H1 (cell line): ENCODE data around the gene TCAIM. TPM values are rescaled to one million over a fixed set of nuclear protein-coding genes. Genes with fewer than 3 reads are reported as not detected.

Experiments
- CTCF ChIA-PET: fragments of 300-600 bp; sonication (Branson Sonifier 250); formaldehyde crosslinking; loops from one replicate; lab custom pipeline; 2021; ENCODE audit not compliant: partially characterized antibody; lab: Charles Lee
- POLR2A ChIA-PET: fragments of 300-600 bp; sonication (Branson Sonifier 250); formaldehyde crosslinking; loops from one replicate; lab custom pipeline; 2021; ENCODE audit warnings: inconsistent platforms; ENCODE audit not compliant: partially characterized antibody; lab: Charles Lee
- DNase-seq, 2 experiments: peaks; one replicate each; pipeline versions ENCODE4 v3.0.0 to v3.0.0-alpha.2; 2010 to 2022; ENCODE audit warnings: low spot score in 2 of 2, low read depth in 1 of 2, mixed read lengths in 1 of 2
- FAIRE-seq: peaks from 2 replicates; lab custom pipeline; 2011; peaks lifted over from hg19 to GRCh38; lab: Jason Lieb, UNC
- H2AFZ ChIP-seq: 2 replicates; pipeline ENCODE4 v1.8.1; 2012; ENCODE audit warnings: low read length, inconsistent platforms
- H2AK5ac ChIP-seq: 2 replicates; pipeline ENCODE4 v1.6.1; 2013; ENCODE audit warnings: low read depth, low read length
- H2BK120ac ChIP-seq: replicated peaks from 2 replicates; pipeline ENCODE3; 2013; ENCODE audit warnings: low read depth, low read length, inconsistent platforms
- H2BK12ac ChIP-seq: 2 replicates; pipeline ENCODE4 v1.6.1; 2013; ENCODE audit warnings: low read depth, low read length
- H2BK15ac ChIP-seq: 2 replicates; pipeline ENCODE4 v1.6.1; 2013; ENCODE audit warnings: low read length
- H2BK20ac ChIP-seq: 2 replicates; pipeline ENCODE4 v1.6.1; 2013; ENCODE audit warnings: low read length
- H2BK5ac ChIP-seq: 2 replicates; pipeline ENCODE4 v1.6.1; 2013; ENCODE audit warnings: low read depth, low read length
- H3K14ac ChIP-seq: 2 replicates; pipeline ENCODE4 v1.6.1; 2013; ENCODE audit warnings: inconsistent platforms; ENCODE audit not compliant: insufficient read length
- H3K18ac ChIP-seq: 2 replicates; pipeline ENCODE4 v1.6.1; 2013; ENCODE audit warnings: low read length; ENCODE audit errors: extremely low read depth
- H3K23ac ChIP-seq: 2 replicates; pipeline ENCODE4 v1.6.1; 2013; ENCODE audit warnings: inconsistent platforms; ENCODE audit not compliant: insufficient read length
- H3K23me2 ChIP-seq: 2 replicates; pipeline ENCODE4 v1.6.1; 2013; ENCODE audit warnings: low read depth, low read length
- H3K27ac ChIP-seq: 2 replicates; pipeline ENCODE4 v1.6.1; 2011; ENCODE audit warnings: low read depth, low read length, inconsistent platforms
- H3K27me3 ChIP-seq, 4 experiments: replicated peaks in 1 of 4; 1 replicate in 1 of 4; 2 replicates in 3 of 4; pipeline versions ENCODE4 v1.6.1 to v1.8.1; 2011 to 2013; ENCODE audit warnings: low read length in 3 of 4, mild to moderate bottlenecking in 3 of 4, inconsistent platforms in 2 of 4, mixed read lengths in 2 of 4, moderate library complexity in 1 of 4; ENCODE audit not compliant: control insufficient read depth in 3 of 4, insufficient read depth in 3 of 4; ENCODE audit errors: extremely low read depth in 1 of 4
- H3K36me3 ChIP-seq, 4 experiments: 2 replicates each; pipeline versions ENCODE4 v1.6.1 to v1.8.1; 2011 to 2013; ENCODE audit warnings: mild to moderate bottlenecking in 4 of 4, low read length in 3 of 4, moderate library complexity in 2 of 4, control low read depth in 1 of 4, inconsistent platforms in 1 of 4; ENCODE audit not compliant: insufficient read depth in 4 of 4, control insufficient read depth in 2 of 4
- H3K4ac ChIP-seq: replicated peaks from 2 replicates; pipeline ENCODE3; 2013; ENCODE audit warnings: low read length, low read depth, mixed read lengths, inconsistent platforms; ENCODE audit not compliant: insufficient read length
- H3K4me1 ChIP-seq, 4 experiments: replicated peaks in 1 of 4; 1 replicate in 1 of 4; 2 replicates in 3 of 4; pipeline versions ENCODE4 v1.6.1 to v1.8.1; 2011 to 2013; ENCODE audit warnings: low read length in 3 of 4, inconsistent platforms in 2 of 4, mixed read lengths in 1 of 4; ENCODE audit not compliant: insufficient read depth in 4 of 4, control insufficient read depth in 3 of 4
- H3K4me2 ChIP-seq, 2 experiments: 2 replicates each; pipeline versions ENCODE4 v1.6.1 to v1.8.1; 2011 to 2013; ENCODE audit warnings: low read depth in 2 of 2, low read length in 2 of 2, control low read depth in 1 of 2, inconsistent platforms in 1 of 2, mild to moderate bottlenecking in 1 of 2; ENCODE audit not compliant: insufficient read depth in 1 of 2
- H3K4me3 ChIP-seq, 4 experiments: fragments of 200-600, 300-600 bp in 1 of 4; sonication (generic), shearing (Covaris generic), sonication (Bioruptor Twin) in 1 of 4; 2 replicates each; pipeline versions ENCODE4 v1.5.1 to v1.8.1; 2011 to 2016; ENCODE audit warnings: low read length in 4 of 4, low read depth in 3 of 4, control low read depth in 2 of 4, inconsistent platforms in 2 of 4, mild to moderate bottlenecking in 2 of 4, mixed read lengths in 1 of 4, moderate library complexity in 1 of 4; ENCODE audit not compliant: insufficient read depth in 2 of 4; ENCODE audit errors: extremely low read depth in 1 of 4
- H3K56ac ChIP-seq: replicated peaks from 2 replicates; pipeline ENCODE3; 2013; ENCODE audit warnings: low read depth, mild to moderate bottlenecking, mixed read lengths, low read length, inconsistent platforms; ENCODE audit not compliant: insufficient read length
- H3K79me1 ChIP-seq: 2 replicates; pipeline ENCODE4 v1.6.1; 2013; ENCODE audit warnings: low read depth, low read length, control low read depth
- H3K79me2 ChIP-seq, 2 experiments: 2 replicates each; pipeline versions ENCODE4 v1.6.1 to v1.8.1; 2012 to 2013; ENCODE audit warnings: low read length in 2 of 2, mild to moderate bottlenecking in 2 of 2, inconsistent platforms in 1 of 2; ENCODE audit not compliant: insufficient read depth in 2 of 2, control insufficient read depth in 1 of 2
- H3K9ac ChIP-seq, 4 experiments: replicated peaks in 1 of 4; 1 replicate in 1 of 4; 2 replicates in 3 of 4; pipeline versions ENCODE4 v1.6.1 to v1.8.1; 2011 to 2013; ENCODE audit warnings: low read depth in 3 of 4, low read length in 3 of 4, control low read depth in 2 of 4, mild to moderate bottlenecking in 2 of 4, moderate library complexity in 2 of 4, inconsistent platforms in 1 of 4; ENCODE audit errors: extremely low read depth in 1 of 4
- H3K9me3 ChIP-seq, 2 experiments: 2 replicates each; pipeline versions ENCODE4 v1.6.1 to v1.8.1; 2012 to 2013; ENCODE audit warnings: mild to moderate bottlenecking in 2 of 2, moderate library complexity in 2 of 2, control low read depth in 1 of 2, inconsistent platforms in 1 of 2, low read depth in 1 of 2, low read length in 1 of 2, mixed read lengths in 1 of 2; ENCODE audit not compliant: insufficient read depth in 2 of 2
- H4K20me1 ChIP-seq, 2 experiments: replicated peaks in 1 of 2; 2 replicates each; pipeline versions ENCODE3 to v1.8.1; 2011 to 2013; ENCODE audit warnings: inconsistent platforms in 2 of 2, low read length in 2 of 2, mild to moderate bottlenecking in 1 of 2; ENCODE audit not compliant: insufficient read depth in 2 of 2, control insufficient read depth in 1 of 2
- H4K5ac ChIP-seq: 2 replicates; pipeline ENCODE4 v1.6.1; 2013; ENCODE audit warnings: low read length, low read depth, mixed read lengths, inconsistent platforms; ENCODE audit not compliant: insufficient read length
- H4K8ac ChIP-seq: 2 replicates; pipeline ENCODE4 v1.8.0; 2013; ENCODE audit warnings: mild to moderate bottlenecking, moderate library complexity, low read length, inconsistent platforms; ENCODE audit not compliant: insufficient read depth; ENCODE audit errors: extremely low read depth
- H4K91ac ChIP-seq: replicated peaks from 2 replicates; pipeline ENCODE3; 2013; ENCODE audit warnings: low read length, mixed read lengths, inconsistent platforms; ENCODE audit not compliant: insufficient read length
- SIN3A ChIP-seq, 2 experiments: IDR thresholded peaks in 1 of 2; conservative IDR thresholded peaks in 1 of 2; 2 replicates each; pipeline ENCODE4 v1.6.1; 2011 to 2012; ENCODE audit warnings: low read length in 2 of 2, improper control_type of control experiment in 1 of 2, low read depth in 1 of 2, mild to moderate bottlenecking in 1 of 2
- TAF7 ChIP-seq: optimal IDR thresholded peaks from 2 replicates; pipeline ENCODE3; 2011; ENCODE audit warnings: low read depth, mild to moderate bottlenecking, inconsistent platforms, low read length, moderate library complexity, borderline replicate concordance
- WGBS, 2 experiments: shearing (Covaris generic) in 1 of 2; methylation state at CpG; one replicate each; pipeline versions ENCODE4 v1.1.6 to v1.1.7; 2013 to 2015; ENCODE audit warnings: low lambda C conversion rate in 2 of 2, mixed read lengths in 2 of 2, inconsistent platforms in 1 of 2, low coverage in 1 of 2, missing lambda C conversion rate in 1 of 2; ENCODE audit not compliant: insufficient replicate concordance in 2 of 2, insufficient coverage in 1 of 2, insufficient read length in 1 of 2; ENCODE audit errors: extremely low coverage in 1 of 2, missing lambda C conversion rate in 1 of 2; 5-methylcytosine and 5-hydroxymethylcytosine counted together
- polyA plus RNA-seq, 7 experiments: library from polyadenylated mRNA; depleted of rRNA in 3 of 7; stranded (reverse) in 5 of 7; unstranded in 2 of 7; fragments of >200 nt in 5 of 7; fragments of 200-250 nt in 2 of 7; gene quantifications; 1 replicate in 5 of 7; 2 replicates in 1 of 7; 4 replicates in 1 of 7; pipeline versions ENCODE4 v1.2.1 to v1.2.3, GENCODE V29; 2011 to 2013; ENCODE audit warnings: missing spikeins in 2 of 7, mixed read lengths in 2 of 7
- total RNA-seq: library from RNA; stranded (reverse); fragmentation: NEBNext Ultra II Directional; extraction: Animal tissue kit (Norgen Biotek cat#: 25700); gene quantifications from 2 replicates; pipeline ENCODE4 v1.2.1, GENCODE V29; 2021

TCAIM gene
- total and polyA plus RNA-seq, 2 of the 8 experiments (the other 6 are each of a cell fraction or from before 2014, with no cell fraction given) = 6.9 to 22.1 TPM

GRCh38 chr3:44289882-44290462 lies 48.6 kb upstream of the TCAIM start:
- no peaks in the 10 kb centered on the region for H3K36me3 ChIP-seq
- no peak overlapping the region for H3K18ac ChIP-seq
- no peak overlapping the region for H3K27ac ChIP-seq

More at GRCh38 chr3:44289882-44290462, 48.6 kb upstream of the TCAIM start:
- no peak overlapping the region for H2AFZ ChIP-seq
- H2AK5ac ChIP-seq = no peak overlapping the region
- no peak overlapping the region for H2BK15ac ChIP-seq
- no peaks in the 10 kb centered on the region for H4K20me1 ChIP-seq
- H2BK20ac ChIP-seq = no peak overlapping the region
- H3K79me2 ChIP-seq = no peaks in the 10 kb centered on the region
- no peak overlapping the region for H4K8ac ChIP-seq
- H2BK120ac ChIP-seq = no peak overlapping the region
- no peaks in the 10 kb centered on the region for H3K9me3 ChIP-seq
- ChIA-PET POLR2A (no interaction called here), CTCF (interaction anchor here (1.5 kb wide), 1 partner anchor 11 kb away, joined by 4 read pairs; no protein-coding TSS in a partner anchor)
- DNase-seq (no peak), FAIRE-seq (no peak)
- H3K4me2 ChIP-seq = no peak overlapping the region
- WGBS, 2 experiments = 84% methylated on average over 3 of the region's 3 CpGs; no CpG with 5 or more reads in 1 of the 2 experiments
- H3K14ac ChIP-seq = no peak overlapping the region
- H3K23me2 ChIP-seq = no peaks in the 10 kb centered on the region
- no peak overlapping the region for H3K23ac ChIP-seq
- no peak overlapping the region for H3K4me3 ChIP-seq
- no peak overlapping the region for H4K5ac ChIP-seq
- TF ChIP-seq SIN3A (conservative IDR thresholded peaks at IDR 0.05 in 1 of 2, IDR thresholded peaks at IDR 0.05 in 1 of 2; ENCODE audit: low read depth in 1 of 2, low read length in 2 of 2) (no peak), TAF7 (no peak)
- H3K4me1 ChIP-seq = no peaks in the 10 kb centered on the region
- no peaks in the 10 kb centered on the region; the same call in 1 of the 2 replicates for H3K79me1 ChIP-seq
- no peaks in the 10 kb centered on the region for H3K27me3 ChIP-seq
- no peak overlapping the region for H3K56ac ChIP-seq
- H2BK5ac ChIP-seq = no peak overlapping the region
- no peak overlapping the region for H4K91ac ChIP-seq
- H3K9ac ChIP-seq = no peak overlapping the region
- no peak overlapping the region for H3K4ac ChIP-seq
- H2BK12ac ChIP-seq = no peak overlapping the region
